Amniotic epithelial cell (primary cell): ENCODE measurements around the gene ARL14EPL.
"Not testable (repeated sequence)": the region's sequence is repeated elsewhere in the genome, so short reads cannot be mapped to it uniquely, and the experiment has no call there.

Experiments used
- DNase-seq: peaks from one replicate; pipeline ENCODE4 v3.0.0-alpha.2; 2010; ENCODE audit warnings: low read depth

Gene ARL14EPL

DNA sequence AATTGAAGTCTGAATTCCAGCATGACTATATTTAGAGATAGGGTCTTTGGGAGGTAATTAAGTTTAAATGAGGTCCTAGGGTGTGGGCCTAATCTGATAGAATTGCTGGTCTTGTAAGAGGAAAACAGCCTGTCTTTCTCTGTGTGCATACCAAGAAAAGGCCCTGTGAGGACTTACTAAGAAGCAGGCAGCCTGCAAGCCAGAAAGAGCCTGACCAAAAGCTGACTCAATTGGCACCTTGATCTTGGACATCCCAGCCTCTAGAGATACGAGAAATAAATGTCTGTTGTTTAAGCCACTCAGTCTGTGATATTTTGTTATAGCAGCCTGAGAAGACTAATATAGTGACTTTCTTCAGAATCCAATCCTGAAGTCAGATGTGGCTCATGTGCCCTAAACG lies 14.6 kb downstream of the ARL14EPL start:
- DNase-seq = no peak

DNA sequence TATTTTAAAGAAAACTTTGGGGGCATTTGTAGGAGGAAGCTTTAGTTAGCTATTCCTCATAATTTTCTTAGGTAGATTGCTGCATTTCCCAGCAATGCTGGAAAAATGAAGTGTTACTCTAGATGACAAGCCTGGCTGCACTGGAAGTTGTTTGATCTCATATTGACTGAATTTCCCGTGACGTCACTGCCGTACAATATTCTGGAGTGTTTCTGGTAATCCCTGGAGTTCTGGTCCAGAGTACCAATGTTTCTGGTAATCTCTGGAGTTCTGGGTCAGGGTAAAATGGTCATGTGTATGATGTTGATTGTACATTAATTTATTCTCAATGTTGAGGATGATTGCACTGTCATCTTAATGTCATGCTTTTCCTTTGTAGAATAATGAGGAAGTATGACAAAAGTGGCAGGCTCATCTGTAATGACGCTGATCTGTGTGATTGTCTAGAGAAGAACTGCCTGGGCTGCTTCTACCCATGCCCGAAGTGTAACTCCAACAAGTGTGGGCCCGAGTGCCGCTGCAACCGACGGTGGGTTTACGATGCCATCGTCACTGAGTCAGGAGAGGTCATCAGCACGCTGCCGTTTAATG lies 26.2 kb downstream of the ARL14EPL start:
- DNase-seq = no peak

DNA sequence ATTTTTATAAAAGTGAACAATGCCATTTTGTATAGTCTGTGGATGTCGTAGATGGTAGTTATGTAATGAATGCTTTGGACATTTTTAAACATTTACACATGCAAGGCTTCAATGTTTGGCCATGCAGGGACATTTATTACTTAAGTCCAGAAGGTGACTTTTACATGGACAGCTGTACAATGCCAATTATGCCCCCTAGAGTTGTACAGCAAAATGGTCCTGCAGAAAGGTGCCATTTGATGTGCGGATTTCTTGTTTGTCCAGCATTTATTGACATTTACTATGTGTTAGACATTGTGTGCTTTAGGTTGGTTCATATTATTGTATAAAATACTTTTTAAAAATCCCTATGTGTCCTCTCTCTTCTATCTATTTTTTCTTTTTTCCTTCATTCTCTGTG lies 30.1 kb downstream of the ARL14EPL start:
- DNase-seq = no peak

DNA sequence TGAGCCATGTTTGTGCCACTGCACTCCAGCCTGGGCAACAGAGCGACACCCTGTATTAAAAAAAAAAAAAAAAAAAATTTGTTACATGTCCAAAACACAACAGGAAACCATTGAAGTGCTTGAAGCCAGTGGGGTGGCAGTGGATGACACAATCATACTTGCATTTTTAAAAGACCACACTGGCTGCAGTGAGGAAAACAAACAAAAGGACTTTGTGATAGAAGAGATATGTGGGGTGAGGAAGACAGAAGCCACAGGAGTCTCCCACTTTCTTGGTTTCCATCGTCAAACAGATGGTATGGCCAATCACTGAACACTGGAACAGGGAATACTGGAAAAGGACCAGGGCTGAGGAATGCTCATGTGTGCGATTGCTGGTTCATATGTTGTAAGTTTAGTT lies 31.7 kb downstream of the ARL14EPL start:
- no peak for DNase-seq

DNA sequence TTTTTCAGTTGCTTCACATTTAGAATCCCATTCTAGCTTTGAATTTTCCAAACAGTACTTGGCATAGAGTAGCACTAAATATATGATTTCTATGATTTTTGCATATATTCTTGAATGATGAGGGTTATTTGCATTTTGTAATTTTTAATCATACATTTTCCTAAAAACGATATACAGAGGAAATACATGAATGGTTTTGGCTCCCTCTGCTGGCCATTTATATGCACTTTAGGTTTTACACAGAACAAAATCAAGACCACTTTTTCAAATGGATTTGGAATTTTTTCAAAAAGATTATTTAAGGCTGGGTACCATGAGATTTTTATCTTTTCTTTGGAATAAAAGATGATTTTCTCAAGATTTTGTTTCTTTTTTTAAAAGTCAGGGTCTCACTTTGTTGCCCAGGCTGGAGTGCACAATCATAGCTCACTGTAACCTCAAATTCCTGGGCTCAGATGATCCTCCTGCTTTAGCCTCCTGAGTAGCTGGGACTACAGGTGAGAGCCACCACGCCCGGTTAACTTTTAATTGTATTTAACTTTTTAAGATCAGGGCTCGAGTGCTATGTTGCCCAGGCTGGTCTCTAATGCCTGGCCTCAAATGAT lies 35.9 kb downstream of the ARL14EPL start:
- DNase-seq = peak; percentile 53

DNA sequence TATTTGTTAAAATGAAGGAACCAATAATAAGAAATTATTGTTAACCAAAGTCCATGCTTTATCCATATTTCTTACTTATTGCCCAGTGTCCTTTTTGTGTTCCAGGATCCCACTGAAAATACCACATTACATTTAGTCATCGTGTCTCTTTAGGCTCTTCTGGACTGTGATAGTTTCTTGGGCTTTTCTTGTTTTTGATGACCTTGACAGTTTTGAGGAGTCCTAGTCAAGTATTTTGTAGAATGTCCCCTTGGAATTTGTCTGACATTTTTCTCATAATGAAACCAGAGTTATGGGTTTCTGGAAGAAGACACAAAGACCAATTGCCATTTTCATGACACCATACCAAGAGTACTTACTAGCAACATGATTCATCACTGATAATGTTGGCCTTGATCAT lies 38.9 kb downstream of the ARL14EPL start:
- DNase-seq = no peak

DNA sequence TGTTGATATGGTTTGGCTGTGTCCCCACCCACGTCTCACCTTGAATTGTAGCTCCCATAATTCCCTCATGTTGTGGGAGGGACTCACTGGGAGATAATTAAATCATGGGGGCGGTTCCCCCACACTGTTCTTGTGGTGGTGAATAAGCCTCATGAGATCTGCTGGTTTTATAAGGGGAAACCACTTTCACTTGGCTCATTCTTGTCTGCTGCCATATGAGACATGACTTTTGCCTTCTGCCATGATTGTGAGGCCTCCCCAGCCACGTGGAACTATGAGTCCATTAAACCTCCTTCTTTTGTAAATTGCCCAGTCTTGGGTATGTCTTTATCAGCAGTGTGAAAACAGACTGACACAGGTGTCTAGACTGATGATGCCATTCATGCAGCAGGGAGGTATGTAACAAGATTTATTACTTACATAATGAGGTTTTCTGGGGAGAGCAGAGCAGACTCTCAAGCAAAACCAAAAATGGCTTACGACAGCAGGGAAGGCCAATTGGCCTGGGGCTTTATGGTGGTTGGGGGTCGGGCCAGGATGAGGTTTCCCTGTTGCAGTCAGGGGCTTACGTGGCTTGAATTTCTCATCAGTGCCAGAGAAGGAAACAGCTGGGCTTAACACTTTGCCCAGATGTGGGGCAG lies 43.0 kb downstream of the ARL14EPL start:
- peak; percentile 57 for DNase-seq

DNA sequence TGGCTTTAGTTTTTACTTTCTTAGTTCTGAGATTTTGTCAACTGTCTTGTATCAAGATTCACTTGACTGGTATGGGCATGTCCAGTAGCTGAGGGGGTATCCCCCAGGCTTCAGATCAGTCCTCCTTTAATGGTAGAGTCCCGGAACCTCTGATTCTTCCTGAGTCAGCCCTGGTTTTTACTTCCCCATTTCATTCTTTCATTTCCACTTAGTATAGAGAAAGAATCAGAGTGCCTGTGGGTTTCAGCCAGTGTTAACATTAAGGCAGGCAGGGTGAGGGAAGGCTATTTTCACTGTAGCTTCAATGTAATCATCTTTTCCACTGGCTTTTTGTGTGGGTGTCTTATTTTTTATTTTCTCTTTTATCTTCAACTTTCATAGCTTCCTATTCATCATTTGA lies 44.2 kb downstream of the ARL14EPL start:
- no peak for DNase-seq

DNA sequence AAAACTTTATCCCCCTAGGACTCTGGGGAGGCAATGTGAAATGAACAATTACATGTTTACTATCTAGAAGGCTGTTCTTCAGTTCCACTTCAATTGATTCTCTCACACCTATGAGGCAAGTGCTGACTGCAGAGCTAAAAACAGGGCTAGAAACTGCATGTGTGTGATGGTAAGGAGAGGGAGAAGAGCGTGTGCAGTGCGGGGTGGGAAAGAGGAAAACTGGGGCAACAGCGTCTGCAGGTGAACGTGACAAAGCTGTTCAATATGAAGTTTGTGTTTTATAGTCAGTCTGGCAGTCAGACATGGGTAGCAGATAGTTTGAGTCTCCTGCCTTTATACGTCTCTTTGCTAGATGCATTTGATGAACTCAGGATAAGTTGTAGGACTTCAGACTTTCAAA lies 45.9 kb downstream of the ARL14EPL start:
- no peak for DNase-seq

DNA sequence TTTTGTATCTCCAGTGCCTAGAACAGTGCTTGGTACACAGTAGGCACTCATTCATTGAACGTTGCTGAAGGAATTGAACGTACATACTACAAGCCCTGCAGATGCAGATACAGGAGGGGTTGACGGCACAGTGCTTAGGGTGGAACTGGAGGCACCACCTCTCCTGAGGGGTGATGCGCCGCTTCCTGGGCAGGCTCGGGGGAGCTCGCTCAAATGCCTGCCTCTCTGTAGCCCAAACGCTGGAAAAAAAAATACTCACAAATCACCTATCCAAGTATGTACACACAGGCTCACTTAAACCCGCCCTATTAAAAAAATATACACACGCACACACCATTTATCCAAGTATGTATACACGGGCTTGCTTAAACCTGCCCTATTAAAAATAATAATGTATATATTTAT lies 52.0 kb downstream of the ARL14EPL start:
- DNase-seq = peak; percentile 30

DNA sequence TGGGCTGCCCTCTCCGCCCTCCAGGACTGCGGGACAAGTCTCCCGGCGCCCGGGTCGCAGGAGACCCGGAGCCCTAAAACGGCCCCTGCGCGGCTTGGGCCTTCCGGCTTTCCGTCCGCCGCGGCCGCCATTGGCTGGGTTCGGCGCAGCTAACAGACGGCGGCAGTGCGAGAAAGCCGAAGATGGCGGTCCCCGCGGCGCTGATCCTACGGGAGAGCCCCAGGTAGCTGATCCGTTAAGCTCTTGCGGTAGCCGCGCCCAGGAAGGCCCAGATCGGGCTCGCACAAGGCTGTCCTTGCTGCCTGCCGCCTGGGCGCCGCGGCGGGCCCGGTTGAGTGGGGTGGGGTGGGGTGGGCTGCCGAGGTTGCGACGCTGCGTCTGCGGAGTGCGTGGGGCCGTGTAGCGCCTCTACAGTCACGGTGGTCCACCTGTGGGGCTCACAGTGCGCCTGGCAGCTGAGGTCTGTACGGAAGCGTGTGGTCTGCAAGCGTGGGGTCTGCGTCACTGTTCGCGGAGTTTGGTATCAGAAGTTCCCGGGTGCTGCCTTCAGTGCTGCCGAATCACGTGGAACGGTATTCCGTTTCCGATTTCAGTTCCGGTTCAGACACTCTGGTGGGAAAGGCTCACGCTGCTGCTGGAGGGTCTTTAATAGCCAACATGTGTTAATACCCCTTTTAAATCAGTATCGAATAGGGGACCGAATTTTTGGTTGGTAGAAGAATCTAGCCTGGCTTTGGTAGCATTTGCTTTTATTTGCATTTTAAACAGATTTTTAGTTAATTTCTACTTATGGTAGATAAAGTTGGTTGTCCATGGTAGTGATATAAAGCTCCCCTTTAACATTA lies 52.8 kb downstream of the ARL14EPL start, which contains the start of gene COMMD10:
COMMD10 (plus strand) TSS at position 155 of the 845 bp plus-strand sequence.
- peak; percentile 87 for DNase-seq

DNA sequence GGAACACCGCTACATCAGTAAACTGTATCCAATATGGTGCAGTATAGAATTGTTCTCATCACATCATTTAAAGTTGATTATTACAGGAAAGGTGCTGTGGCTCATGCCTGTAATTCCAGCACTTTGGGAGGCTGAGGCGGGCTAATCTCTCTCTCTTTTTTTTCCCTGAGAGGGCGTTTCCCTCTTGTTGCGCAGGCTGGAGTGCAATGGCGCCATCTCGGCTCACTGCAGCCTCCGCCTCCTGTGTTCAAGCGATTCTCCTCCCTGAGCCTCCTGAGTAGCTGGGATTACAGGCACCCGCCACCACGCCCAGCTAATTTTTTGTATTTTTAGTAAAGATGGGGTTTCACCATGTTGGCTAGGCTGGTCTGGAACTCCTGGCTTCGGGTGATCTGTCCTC lies 54.0 kb downstream of the ARL14EPL start:
- DNase-seq = not testable (repeated sequence)

DNA sequence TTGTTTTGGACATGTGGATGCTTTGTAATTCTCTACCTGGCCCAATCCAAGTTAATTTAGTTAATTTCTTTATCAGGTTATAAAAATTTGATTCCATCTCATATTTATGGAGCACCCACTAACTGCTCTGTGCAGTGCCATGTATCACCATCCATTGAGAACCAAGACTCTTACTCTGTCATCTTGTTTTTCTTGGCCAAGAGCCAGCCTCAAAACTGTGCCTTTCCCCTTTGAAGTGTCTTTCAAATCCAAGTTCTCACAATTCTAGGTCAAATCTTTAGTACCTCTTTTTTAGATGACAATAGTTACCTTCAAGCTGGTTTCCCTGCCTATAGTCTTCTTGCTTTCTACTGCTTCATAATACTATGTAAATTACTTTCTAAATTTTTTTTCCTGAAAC lies 55.8 kb downstream of the ARL14EPL start:
- no peak for DNase-seq

DNA sequence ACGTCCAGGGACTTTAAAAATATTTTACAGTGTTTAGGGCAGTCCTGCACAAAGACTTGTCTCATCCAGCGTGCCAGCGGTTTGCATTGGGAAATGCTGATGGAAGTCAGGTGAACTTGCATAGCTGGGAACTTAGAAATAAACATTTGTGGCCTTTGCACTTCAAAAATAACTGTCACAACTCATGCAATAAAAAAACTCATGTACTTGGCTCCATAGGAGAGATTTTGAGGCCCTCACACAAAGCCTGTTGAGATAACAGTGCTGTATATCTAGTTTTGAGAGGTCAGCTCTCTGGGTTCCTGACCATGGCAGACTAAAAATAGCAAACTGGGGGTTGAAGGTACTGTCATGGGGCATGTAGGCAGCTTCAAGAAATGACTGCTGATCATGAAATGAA lies 58.0 kb downstream of the ARL14EPL start:
- no peak for DNase-seq

DNA sequence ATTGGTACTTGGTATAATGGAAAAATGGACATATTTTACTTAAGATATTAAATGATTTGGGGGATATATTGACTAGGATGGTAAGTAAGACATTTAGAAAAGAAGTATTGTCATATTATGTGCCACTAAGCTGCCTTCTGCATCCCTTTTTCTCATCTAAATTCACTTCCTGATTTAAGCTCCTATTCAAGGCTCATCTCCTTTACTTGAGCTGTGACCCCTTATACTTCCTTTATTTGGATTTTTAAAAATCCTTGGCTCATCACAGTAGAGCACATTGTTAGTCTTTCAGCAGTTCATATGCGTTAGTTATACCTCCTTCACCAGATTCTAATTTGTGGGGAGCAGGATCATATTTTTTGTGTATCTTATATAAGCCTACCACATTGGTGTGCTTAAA lies 59.1 kb downstream of the ARL14EPL start:
- no peak for DNase-seq

DNA sequence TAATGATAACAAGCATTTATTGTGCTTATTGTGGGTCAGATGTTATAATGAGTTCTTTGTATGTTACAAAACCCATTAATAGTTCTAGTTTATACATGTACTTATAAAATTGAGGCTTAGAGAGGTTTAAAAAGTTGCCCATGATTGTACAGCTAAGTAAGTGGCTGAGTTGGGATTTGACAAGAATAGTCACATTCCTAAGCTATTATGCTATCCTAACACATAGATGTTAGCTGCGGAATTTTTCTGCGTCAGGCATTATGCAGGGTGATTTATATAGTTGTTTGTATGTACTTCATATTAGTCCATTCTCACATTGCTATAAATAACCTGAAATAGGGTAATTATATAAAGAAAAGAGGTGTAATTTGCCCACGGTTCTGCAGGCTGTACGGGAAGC lies 65.0 kb downstream of the ARL14EPL start:
- DNase-seq = no peak

DNA sequence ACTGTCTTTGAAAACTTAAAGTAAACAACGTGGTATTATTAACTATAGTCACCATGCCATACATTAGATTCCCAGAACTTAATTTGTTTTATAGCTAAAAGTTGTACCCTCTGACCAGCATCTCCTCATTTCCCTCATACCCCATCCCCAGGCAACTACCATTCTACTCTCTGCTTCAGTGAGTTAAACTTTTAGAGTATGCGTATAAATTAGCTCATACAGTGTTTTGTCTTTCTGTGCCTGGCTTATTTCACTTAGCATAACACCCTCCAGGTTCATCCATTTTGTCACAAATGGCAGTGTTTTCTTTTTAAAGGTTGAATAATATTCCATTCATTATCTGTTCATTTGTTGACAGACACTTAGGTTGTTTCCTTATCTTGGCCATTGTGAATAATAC lies 66.7 kb downstream of the ARL14EPL start:
- no peak for DNase-seq

DNA sequence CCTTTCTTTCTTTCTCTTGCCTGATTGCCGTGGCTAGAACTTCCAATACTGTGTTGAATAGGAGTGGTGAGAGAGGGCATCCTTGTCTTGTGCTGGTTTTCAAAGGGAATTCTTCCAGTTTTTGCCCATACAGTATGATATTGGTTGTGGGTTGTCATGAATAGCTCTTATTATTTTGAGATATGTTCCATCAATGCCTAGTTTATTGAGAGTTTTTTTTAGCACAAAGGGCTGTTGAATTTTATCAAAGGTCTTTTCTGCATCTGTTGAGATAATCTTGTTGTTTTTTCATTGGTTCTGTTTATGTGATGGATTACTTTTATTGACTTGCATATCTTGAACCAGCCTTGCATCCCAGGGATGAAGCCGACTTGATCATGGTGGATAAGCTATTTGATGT lies 72.7 kb downstream of the ARL14EPL start:
- not testable (repeated sequence) for DNase-seq
